ENCODE data around the gene HYAL2. TPM values are rescaled to one million over a fixed set of nuclear protein-coding genes. Genes with fewer than 3 reads are reported as not detected.
A peak's percentile ranks its signal among the peaks of the same experiment; 100 is the strongest.

The HYAL2 gene
- total and polyA plus RNA-seq, 2 of the 8 experiments (the other 6 are each of a cell fraction or from before 2014, with no cell fraction given), result 51.9 to 176 TPM

- Histone ChIP-seq H2BK12ac (ENCODE audit: low read depth, low read length) (no peak overlapping the region), H3K79me2 (ENCODE audit: control insufficient read depth in 1 of 2, insufficient read depth in 2 of 2, low read length in 2 of 2) (peaks cover 0 to 19% of the 10 kb centered on the region in 2 experiments; a peak in 2 of 4 replicates), H2BK5ac (ENCODE audit: low read depth, low read length) (no peak overlapping the region), H3K56ac (replicated peaks; ENCODE audit: insufficient read length, low read depth, low read length) (no peak overlapping the region), H3K23me2 (ENCODE audit: low read depth, low read length) (peaks cover 18% of the 10 kb centered on the region), H3K9me3 (ENCODE audit: insufficient read depth in 2 of 2, low read depth in 1 of 2, low read length in 1 of 2) (no peaks in the 10 kb centered on the region), H2BK15ac (ENCODE audit: low read length) (no peak overlapping the region), H3K9ac (replicated peaks in 1 of 4; ENCODE audit: extremely low read depth in 1 of 4, low read depth in 3 of 4, low read length in 3 of 4) (no peak overlapping the region), H3K4me3 (ENCODE audit: extremely low read depth in 1 of 4, insufficient read depth in 2 of 4, low read depth in 3 of 4, low read length in 4 of 4) (peak overlapping the region in 1 of 4 experiments; percentile 63; a peak in 4 of 8 replicates), H2BK20ac (ENCODE audit: low read length) (no peak overlapping the region), H3K18ac (ENCODE audit: extremely low read depth, low read length) (no peak overlapping the region), H4K20me1 (replicated peaks in 1 of 2; ENCODE audit: control insufficient read depth in 1 of 2, insufficient read depth in 2 of 2, low read length in 2 of 2) (peaks cover 0 to 6% of the 10 kb centered on the region in 2 experiments), H3K4me2 (ENCODE audit: insufficient read depth in 1 of 2, low read depth in 2 of 2, low read length in 2 of 2) (peak overlapping the region; percentile 65 to 87; a peak in 3 of 4 replicates), H3K27me3 (replicated peaks in 1 of 4; ENCODE audit: control insufficient read depth in 3 of 4, extremely low read depth in 1 of 4, insufficient read depth in 3 of 4, low read length in 3 of 4) (peaks cover 20 to 57% (median 44%) of the 10 kb centered on the region in 4 experiments), H3K27ac (ENCODE audit: low read depth, low read length) (no peak overlapping the region), H2AK5ac (ENCODE audit: low read depth, low read length) (no peak overlapping the region), H3K36me3 (ENCODE audit: control insufficient read depth in 2 of 4, insufficient read depth in 4 of 4, low read length in 3 of 4) (no peaks in the 10 kb centered on the region), H4K8ac (ENCODE audit: extremely low read depth, insufficient read depth, low read length) (no peak overlapping the region), H3K79me1 (ENCODE audit: low read depth, low read length) (peaks cover 3% of the 10 kb centered on the region; the same call in 1 of the 2 replicates), H2BK120ac (replicated peaks; ENCODE audit: low read depth, low read length) (no peak overlapping the region), H4K5ac (ENCODE audit: insufficient read length, low read depth, low read length) (no peak overlapping the region), H3K4me1 (replicated peaks in 1 of 4; ENCODE audit: control insufficient read depth in 3 of 4, insufficient read depth in 4 of 4, low read length in 3 of 4) (peaks cover 0 to 19% (median 14%) of the 10 kb centered on the region in 4 experiments; a peak in 5 of 7 replicates), H4K91ac (replicated peaks; ENCODE audit: insufficient read length, low read length) (no peak overlapping the region), H2AFZ (ENCODE audit: low read length) (no peak overlapping the region), H3K14ac (ENCODE audit: insufficient read length) (no peak overlapping the region), H3K23ac (ENCODE audit: insufficient read length) (no peak overlapping the region), H3K4ac (replicated peaks; ENCODE audit: insufficient read length, low read depth, low read length) (no peak overlapping the region)
- DNase-seq (ENCODE audit: low read depth in 1 of 2, low spot score in 2 of 2) (no peak), FAIRE-seq (no peak)
- POLR2A ChIA-PET (ENCODE audit: partially characterized antibody), result interaction anchor here (0.6 to 3.3 kb wide), 7 partner anchors 10 to 665 kb away, joined by 3 to 17 read pairs (median 4); partner anchors contain the start of genes CYB561D2, HYAL2, NPRL2 and TUSC2
- CTCF ChIA-PET (ENCODE audit: partially characterized antibody), result interaction anchor here (0.7 to 7.7 kb wide), 3 partner anchors 8 to 17 kb away, joined by 3 to 60 read pairs (median 21); partner anchors contain the start of gene HYAL2
- TF ChIP-seq YY1 (IDR thresholded peaks at IDR 0.05; ENCODE audit: low read depth, low read length) (no peak), POU5F1 (IDR thresholded peaks at IDR 0.05; ENCODE audit: low read depth, low read length) (no peak)
- 84% methylated on average over 12 of the region's 14 CpGs; no CpG with 5 or more reads in 1 of the 2 experiments for WGBS, 2 experiments (ENCODE audit: extremely low coverage in 1 of 2, insufficient coverage in 1 of 2, insufficient read length in 1 of 2, insufficient replicate concordance in 2 of 2, low coverage in 1 of 2, low lambda C conversion rate in 2 of 2, missing lambda C conversion rate in 1 of 2)
These were observed 17.1 kb upstream of the HYAL2 start for GRCh38 chr3:50339485-50340146.
